Nephron (organoid): ENCODE results near the gene SSR1.
A peak's percentile ranks its signal among the peaks of the same experiment; 100 is the strongest.

ENCODE experiments used
- H3K27ac Mint-ChIP-seq, 3 experiments: 2 replicates each; pipeline ENCODE4 v1.8.0; 2020; ENCODE audit warnings: mixed read lengths in 3 of 3, mild to moderate bottlenecking in 2 of 3, moderate library complexity in 1 of 3
- H3K27me3 Mint-ChIP-seq: 2 replicates; pipeline ENCODE4 v1.8.0; 2021; ENCODE audit warnings: low read depth, mild to moderate bottlenecking, moderate library complexity, mixed read lengths
- H3K36me3 Mint-ChIP-seq: 2 replicates; pipeline ENCODE4 v1.8.0; 2020; ENCODE audit warnings: low read depth, mixed read lengths
- H3K4me1 Mint-ChIP-seq: 2 replicates; pipeline ENCODE4 v1.8.0; 2020; ENCODE audit warnings: mixed read lengths
- H3K4me3 Mint-ChIP-seq, 3 experiments: 2 replicates each; pipeline ENCODE4 v1.8.0; 2020; ENCODE audit warnings: mild to moderate bottlenecking in 3 of 3, mixed read lengths in 3 of 3, moderate library complexity in 2 of 3
- H3K9me3 Mint-ChIP-seq: 2 replicates; pipeline ENCODE4 v1.8.0; 2020; ENCODE audit warnings: mixed read lengths
- CTCF ChIP-seq, 3 experiments: fragments of 200-600 bp; sonication (generic); IDR thresholded peaks; one replicate each; pipeline ENCODE4 v1.5.0; 2021; ENCODE audit warnings: antibody characterized with exemption in 3 of 3; ENCODE audit not compliant: unreplicated experiment in 3 of 3

Gene SSR1

GRCh38 chr6:7241160-7241559, 71.8 kb downstream of the SSR1 start:
- H3K36me3 Mint-ChIP-seq, result peaks cover 18% of the 10 kb centered on the region
- H3K27me3 Mint-ChIP-seq, result no peaks in the 10 kb centered on the region
- peaks cover 45% of the 10 kb centered on the region for H3K4me1 Mint-ChIP-seq
- H3K9me3 Mint-ChIP-seq, result no peaks in the 10 kb centered on the region
- H3K4me3 Mint-ChIP-seq, result no peak overlapping the region
- TF ChIP-seq CTCF (IDR thresholded peaks at IDR 0.05; ENCODE audit: unreplicated experiment in 3 of 3), result no peak
- peak overlapping the region; percentile 81 to 93 (median 84) for H3K27ac Mint-ChIP-seq

GRCh38 chr6:7240351-7240750, 72.6 kb downstream of the SSR1 start:
- Mint-ChIP-seq H3K27ac (peak overlapping the region; percentile 81 to 93 (median 84)), H3K9me3 (no peaks in the 10 kb centered on the region), H3K4me3 (no peak overlapping the region), H3K4me1 (peaks cover 45% of the 10 kb centered on the region), H3K27me3 (no peaks in the 10 kb centered on the region), H3K36me3 (peaks cover 20% of the 10 kb centered on the region)
- TF ChIP-seq CTCF (IDR thresholded peaks at IDR 0.05; ENCODE audit: unreplicated experiment in 3 of 3), result no peak

- peaks cover 45% of the 10 kb centered on the region for H3K4me1 Mint-ChIP-seq
- H3K27ac Mint-ChIP-seq, result peak overlapping the region; percentile 56 to 76 (median 71)
- H3K36me3 Mint-ChIP-seq, result peaks cover 24% of the 10 kb centered on the region
- H3K27me3 Mint-ChIP-seq, result no peaks in the 10 kb centered on the region
- no peaks in the 10 kb centered on the region for H3K9me3 Mint-ChIP-seq
- no peak for TF ChIP-seq CTCF (IDR thresholded peaks at IDR 0.05; ENCODE audit: unreplicated experiment in 3 of 3)
- no peak overlapping the region for H3K4me3 Mint-ChIP-seq
Observed at GRCh38 chr6:7239590-7239948, 73.4 kb downstream of the SSR1 start.

- H3K27me3 Mint-ChIP-seq, result no peaks in the 10 kb centered on the region
- H3K27ac Mint-ChIP-seq, result peak overlapping the region; percentile 56 to 76 (median 71)
- TF ChIP-seq CTCF (IDR thresholded peaks at IDR 0.05; ENCODE audit: unreplicated experiment in 3 of 3), result peak; percentile 45 to 60 (median 55)
- H3K9me3 Mint-ChIP-seq, result no peaks in the 10 kb centered on the region
- H3K36me3 Mint-ChIP-seq, result peaks cover 30% of the 10 kb centered on the region
- H3K4me1 Mint-ChIP-seq, result peaks cover 45% of the 10 kb centered on the region
- no peak overlapping the region for H3K4me3 Mint-ChIP-seq
Observed at GRCh38 chr6:7238900-7239589, 74.0 kb downstream of the SSR1 start.

- H3K4me3 Mint-ChIP-seq, result no peak overlapping the region
- H3K9me3 Mint-ChIP-seq, result no peaks in the 10 kb centered on the region
- peaks cover 35% of the 10 kb centered on the region for H3K36me3 Mint-ChIP-seq
- peaks cover 43% of the 10 kb centered on the region for H3K4me1 Mint-ChIP-seq
- H3K27me3 Mint-ChIP-seq, result no peaks in the 10 kb centered on the region
- TF ChIP-seq CTCF (IDR thresholded peaks at IDR 0.05; ENCODE audit: unreplicated experiment in 3 of 3), result no peak
- H3K27ac Mint-ChIP-seq, result peak overlapping the region; percentile 56 to 76 (median 71)
Observed at GRCh38 chr6:7238526-7238899, 74.5 kb downstream of the SSR1 start.

- no peak overlapping the region for H3K4me3 Mint-ChIP-seq
- H3K4me1 Mint-ChIP-seq, result peaks cover 36% of the 10 kb centered on the region
- H3K27me3 Mint-ChIP-seq, result no peaks in the 10 kb centered on the region
- peak overlapping the region in 2 of 3 experiments; percentile 4 to 23 for H3K27ac Mint-ChIP-seq
- H3K36me3 Mint-ChIP-seq, result peaks cover 36% of the 10 kb centered on the region
- TF ChIP-seq CTCF (IDR thresholded peaks at IDR 0.05; ENCODE audit: unreplicated experiment in 3 of 3), result no peak
- H3K9me3 Mint-ChIP-seq, result no peaks in the 10 kb centered on the region
Observed at GRCh38 chr6:7237653-7238188, 75.3 kb downstream of the SSR1 start.
